WTC11 (cell line): ENCODE results near the gene IGF2BP3. TPM values are rescaled to one million over a fixed set of nuclear protein-coding genes. Genes with fewer than 3 reads are reported as not detected.

Source experiments
- ATAC-seq: fragments of 200-7000 bp; cut with Tn5 transposase; 2 replicates; pipeline ENCODE4 v1.10.0; 2021; ENCODE audit warnings: mild to moderate bottlenecking, moderate library complexity
- CTCF ChIA-PET: fragments of 300-600 bp; sonication (Branson Sonifier 250); formaldehyde crosslinking; loops from one replicate; lab custom pipeline; 2021; ENCODE audit warnings: antibody characterized with exemption; lab: Charles Lee
- POLR2A ChIA-PET: fragments of 350-600 bp; sonication (Branson Sonifier 250); formaldehyde crosslinking; loops from one replicate; lab custom pipeline; 2021; ENCODE audit warnings: antibody characterized with exemption; lab: Charles Lee
- DNase-seq: peaks from one replicate; pipeline ENCODE4 v3.0.0; 2021; ENCODE audit warnings: low spot score
- H3K27ac Mint-ChIP-seq: 2 replicates; pipeline ENCODE4 v1.8.0; 2021; ENCODE audit warnings: mixed read lengths
- H3K27me3 Mint-ChIP-seq: 2 replicates; pipeline ENCODE4 v1.8.0; 2021; ENCODE audit warnings: low read depth, mild to moderate bottlenecking, moderate library complexity, mixed read lengths
- H3K36me3 Mint-ChIP-seq: 2 replicates; pipeline ENCODE4 v1.8.0; 2021; ENCODE audit warnings: mixed read lengths
- H3K4me1 Mint-ChIP-seq: 2 replicates; pipeline ENCODE4 v1.8.0; 2022; ENCODE audit warnings: mixed read lengths
- H3K4me3 Mint-ChIP-seq: 2 replicates; pipeline ENCODE4 v1.8.0; 2021; ENCODE audit warnings: mild to moderate bottlenecking, moderate library complexity, mixed read lengths
- H3K9me3 Mint-ChIP-seq: 2 replicates; pipeline ENCODE4 v1.8.0; 2021; ENCODE audit warnings: mixed read lengths
- CREB1 ChIP-seq: sonication (generic); formaldehyde crosslinking; IDR thresholded peaks from 2 replicates; pipeline ENCODE4 v1.8.0; 2023; ENCODE audit warnings: mild to moderate bottlenecking, missing genetic modification reagents
- ELF4 ChIP-seq: sonication (generic); formaldehyde crosslinking; IDR thresholded peaks from 2 replicates; pipeline ENCODE4 v1.8.1; 2022; ENCODE audit warnings: low read depth, mild to moderate bottlenecking, moderate library complexity, missing genetic modification reagents
- EMX1 ChIP-seq: fragments of 250-450 bp; sonication (Bioruptor Pico); IDR thresholded peaks from 2 replicates; pipeline ENCODE4 v1.8.0; 2021; ENCODE audit warnings: mild to moderate bottlenecking
- FOXP1 ChIP-seq: sonication (generic); formaldehyde crosslinking; IDR thresholded peaks from 2 replicates; pipeline ENCODE4 v1.8.0; 2022; ENCODE audit warnings: missing genetic modification reagents, mild to moderate bottlenecking, moderate library complexity, borderline replicate concordance
- GRHL2 ChIP-seq: fragments of 250-450 bp; sonication (Bioruptor Pico); IDR thresholded peaks from 2 replicates; pipeline ENCODE4 v1.8.0; 2022; ENCODE audit warnings: mild to moderate bottlenecking, moderate library complexity; ENCODE audit not compliant: insufficient replicate concordance, severe bottlenecking
- GTF2I ChIP-seq: fragments of 250-450 bp; sonication (Bioruptor Pico); conservative IDR thresholded peaks from 2 replicates; pipeline ENCODE4 v1.4.0; 2021; ENCODE audit warnings: mild to moderate bottlenecking
- IRF2 ChIP-seq: sonication (generic); formaldehyde crosslinking; IDR thresholded peaks from 2 replicates; pipeline ENCODE4 v1.8.0; 2022; ENCODE audit warnings: low read depth, missing genetic modification reagents, borderline replicate concordance
- JAZF1 ChIP-seq: fragments of 250-450 bp; sonication (Bioruptor Pico); IDR thresholded peaks from 2 replicates; pipeline ENCODE4 v1.9.0; 2021; ENCODE audit warnings: moderate library complexity, mild to moderate bottlenecking, inconsistent platforms
- MYBL2 ChIP-seq: sonication (generic); formaldehyde crosslinking; IDR thresholded peaks from 2 replicates; pipeline ENCODE4 v1.8.1; 2023; ENCODE audit warnings: mild to moderate bottlenecking, moderate library complexity, missing genetic modification reagents
- NR1H2 ChIP-seq: sonication (generic); formaldehyde crosslinking; IDR thresholded peaks from 2 replicates; pipeline ENCODE4 v1.9.0; 2021; ENCODE audit warnings: mild to moderate bottlenecking, moderate library complexity, missing genetic modification reagents
- NR3C1 ChIP-seq: sonication (generic); formaldehyde crosslinking; conservative IDR thresholded peaks from 2 replicates; pipeline ENCODE4 v1.8.1; 2023; ENCODE audit warnings: low read depth, mild to moderate bottlenecking, missing genetic modification reagents
- PRRX2 ChIP-seq: fragments of 250-450 bp; sonication (Bioruptor Pico); IDR thresholded peaks from 2 replicates; pipeline ENCODE4 v1.8.0; 2021; ENCODE audit warnings: mild to moderate bottlenecking
- RELA ChIP-seq: sonication (generic); formaldehyde crosslinking; IDR thresholded peaks from 2 replicates; pipeline ENCODE4 v1.8.1; 2022; ENCODE audit warnings: missing genetic modification reagents, mild to moderate bottlenecking, borderline replicate concordance
- SOX15 ChIP-seq: fragments of 250-450 bp; sonication (Bioruptor Pico); IDR thresholded peaks from 2 replicates; pipeline ENCODE4 v1.9.0; 2021; ENCODE audit warnings: mild to moderate bottlenecking
- ZNF263 ChIP-seq: sonication (generic); formaldehyde crosslinking; IDR thresholded peaks from 2 replicates; pipeline ENCODE4 v1.8.1; 2022; ENCODE audit warnings: low read depth, mild to moderate bottlenecking, moderate library complexity, missing genetic modification reagents
- total RNA-seq: library from RNA; stranded (reverse); gene quantifications from 3 replicates; pipeline ENCODE4 v1.2.3, GENCODE V29; 2021
- TF ChIP-seq, protein P1 (sequence below): fragments of 250-450 bp; sonication (Bioruptor Pico); IDR thresholded peaks from 2 replicates; pipeline ENCODE4 v1.9.0; 2021; ENCODE audit warnings: mild to moderate bottlenecking
- TF ChIP-seq, protein P2 (sequence below): sonication (generic); formaldehyde crosslinking; IDR thresholded peaks from 2 replicates; pipeline ENCODE4 v1.8.1; 2023; ENCODE audit warnings: mild to moderate bottlenecking, missing genetic modification reagents
- TF ChIP-seq, protein P3 (sequence below): sonication (generic); formaldehyde crosslinking; IDR thresholded peaks from 2 replicates; pipeline ENCODE4 v1.8.0; 2023; ENCODE audit warnings: mild to moderate bottlenecking, missing genetic modification reagents
- TF ChIP-seq, protein P4 (sequence below): fragments of 250-450 bp; sonication (Bioruptor Pico); IDR thresholded peaks from 2 replicates; pipeline ENCODE4 v1.9.0; 2021; ENCODE audit warnings: mild to moderate bottlenecking, borderline replicate concordance
- TF ChIP-seq, protein P5 (sequence below): sonication (generic); formaldehyde crosslinking; IDR thresholded peaks from 2 replicates; pipeline ENCODE4 v1.8.1; 2023; ENCODE audit warnings: mild to moderate bottlenecking, moderate library complexity, missing genetic modification reagents
- TF ChIP-seq, protein P6 (sequence below): sonication (generic); formaldehyde crosslinking; IDR thresholded peaks from 2 replicates; pipeline ENCODE4 v1.8.0; 2022; ENCODE audit warnings: mild to moderate bottlenecking, missing genetic modification reagents
- TF ChIP-seq, protein P7 (sequence below): sonication (generic); formaldehyde crosslinking; IDR thresholded peaks from 2 replicates; pipeline ENCODE4 v1.8.1; 2023; ENCODE audit warnings: mild to moderate bottlenecking, missing genetic modification reagents

The IGF2BP3 gene
- total RNA-seq, 1 experiment from 2014 or later, result 129 TPM

DNA sequence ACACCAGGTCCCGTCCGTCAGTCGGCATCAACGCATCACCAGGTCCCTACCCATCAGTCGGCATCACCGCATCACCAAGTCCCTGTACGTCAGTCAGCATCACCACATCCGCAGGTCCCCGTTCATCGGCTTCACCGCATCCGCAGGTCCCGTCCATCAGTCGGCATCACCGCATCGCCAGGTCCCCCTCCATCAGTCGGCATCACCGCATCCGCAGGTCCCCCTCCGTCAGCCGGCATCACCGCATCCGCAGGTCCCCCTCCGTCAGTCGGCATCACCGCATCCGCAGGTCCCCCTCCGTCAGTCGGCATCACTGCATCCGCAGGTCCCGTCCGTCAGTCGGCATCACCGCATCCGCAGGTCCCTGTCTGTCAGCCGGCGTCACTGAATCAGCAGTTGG lies 55.1 kb downstream of the IGF2BP3 start:
- peaks cover 3% of the 10 kb centered on the region; the same call in 1 of the 2 replicates for H3K9me3 Mint-ChIP-seq
- DNase-seq, result no peak
- ChIA-PET CTCF (no interaction called here), POLR2A (no interaction called here)
- peak overlapping the region; percentile 47 for H3K27ac Mint-ChIP-seq
- H3K27me3 Mint-ChIP-seq, result no peaks in the 10 kb centered on the region
- TF ChIP-seq GTF2I, result no peak
- 0 out of 2 replicates have a peak, but pooled peaks have one; percentile 39 for TF ChIP-seq RELA (CRISPR knock-in tag)
- TF ChIP-seq, protein P1, sequence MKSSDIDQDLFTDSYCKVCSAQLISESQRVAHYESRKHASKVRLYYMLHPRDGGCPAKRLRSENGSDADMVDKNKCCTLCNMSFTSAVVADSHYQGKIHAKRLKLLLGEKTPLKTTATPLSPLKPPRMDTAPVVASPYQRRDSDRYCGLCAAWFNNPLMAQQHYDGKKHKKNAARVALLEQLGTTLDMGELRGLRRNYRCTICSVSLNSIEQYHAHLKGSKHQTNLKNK, result no peak
- no peak for TF ChIP-seq GRHL2 (CRISPR knock-in tag)
- TF ChIP-seq PRRX2 (CRISPR knock-in tag), result no peak
- peak; percentile 34; the same call in 1 of the 2 replicates for TF ChIP-seq FOXP1 (CRISPR knock-in tag)
- no peak for TF ChIP-seq NR1H2
- TF ChIP-seq, protein P2, sequence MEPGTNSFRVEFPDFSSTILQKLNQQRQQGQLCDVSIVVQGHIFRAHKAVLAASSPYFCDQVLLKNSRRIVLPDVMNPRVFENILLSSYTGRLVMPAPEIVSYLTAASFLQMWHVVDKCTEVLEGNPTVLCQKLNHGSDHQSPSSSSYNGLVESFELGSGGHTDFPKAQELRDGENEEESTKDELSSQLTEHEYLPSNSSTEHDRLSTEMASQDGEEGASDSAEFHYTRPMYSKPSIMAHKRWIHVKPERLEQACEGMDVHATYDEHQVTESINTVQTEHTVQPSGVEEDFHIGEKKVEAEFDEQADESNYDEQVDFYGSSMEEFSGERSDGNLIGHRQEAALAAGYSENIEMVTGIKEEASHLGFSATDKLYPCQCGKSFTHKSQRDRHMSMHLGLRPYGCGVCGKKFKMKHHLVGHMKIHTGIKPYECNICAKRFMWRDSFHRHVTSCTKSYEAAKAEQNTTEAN (CRISPR knock-in tag), result no peak
- TF ChIP-seq IRF2 (CRISPR knock-in tag), result no peak
- H3K4me3 Mint-ChIP-seq, result no peak overlapping the region
- H3K36me3 Mint-ChIP-seq, result peaks cover 60% of the 10 kb centered on the region
- ATAC-seq, result no peak
- peaks cover 35% of the 10 kb centered on the region for H3K4me1 Mint-ChIP-seq

DNA sequence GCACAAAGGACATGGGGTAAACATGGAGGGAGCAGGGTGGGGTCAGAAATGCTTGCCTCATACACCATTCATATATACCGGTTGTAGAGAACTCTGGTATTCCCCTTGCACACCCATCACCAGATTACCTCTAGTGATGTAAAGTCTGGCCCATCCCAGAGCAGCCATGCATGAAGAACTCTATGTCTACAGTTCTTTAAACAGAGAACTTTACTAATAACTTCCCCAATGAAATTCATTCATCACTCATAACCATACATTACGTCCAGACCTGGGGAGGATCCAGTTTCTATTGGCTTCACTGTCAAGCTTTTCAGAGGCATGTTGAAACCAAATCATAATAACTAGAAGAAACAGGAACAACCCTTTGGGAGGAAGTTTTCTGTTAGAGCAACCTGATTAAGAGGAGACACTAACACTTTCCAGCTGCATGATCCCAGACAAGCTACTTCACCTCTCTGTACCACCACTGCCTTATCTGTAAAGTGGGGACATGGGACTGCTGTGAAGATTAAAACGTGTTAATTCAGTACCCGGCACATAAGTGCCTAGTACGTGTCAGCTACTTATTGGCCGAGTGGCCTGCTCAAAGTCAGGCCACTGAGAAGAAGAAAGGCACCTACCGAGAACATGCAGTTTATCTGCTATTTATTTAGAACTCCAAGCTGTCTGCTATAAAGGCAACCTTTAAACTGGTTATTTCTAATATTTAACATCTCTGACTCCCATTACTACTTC lies 59.7 kb downstream of the IGF2BP3 start:
- DNase-seq (no peak), ATAC-seq (no peak)
- TF ChIP-seq ELF4 (CRISPR knock-in tag), result no peak
- TF ChIP-seq, protein P3, sequence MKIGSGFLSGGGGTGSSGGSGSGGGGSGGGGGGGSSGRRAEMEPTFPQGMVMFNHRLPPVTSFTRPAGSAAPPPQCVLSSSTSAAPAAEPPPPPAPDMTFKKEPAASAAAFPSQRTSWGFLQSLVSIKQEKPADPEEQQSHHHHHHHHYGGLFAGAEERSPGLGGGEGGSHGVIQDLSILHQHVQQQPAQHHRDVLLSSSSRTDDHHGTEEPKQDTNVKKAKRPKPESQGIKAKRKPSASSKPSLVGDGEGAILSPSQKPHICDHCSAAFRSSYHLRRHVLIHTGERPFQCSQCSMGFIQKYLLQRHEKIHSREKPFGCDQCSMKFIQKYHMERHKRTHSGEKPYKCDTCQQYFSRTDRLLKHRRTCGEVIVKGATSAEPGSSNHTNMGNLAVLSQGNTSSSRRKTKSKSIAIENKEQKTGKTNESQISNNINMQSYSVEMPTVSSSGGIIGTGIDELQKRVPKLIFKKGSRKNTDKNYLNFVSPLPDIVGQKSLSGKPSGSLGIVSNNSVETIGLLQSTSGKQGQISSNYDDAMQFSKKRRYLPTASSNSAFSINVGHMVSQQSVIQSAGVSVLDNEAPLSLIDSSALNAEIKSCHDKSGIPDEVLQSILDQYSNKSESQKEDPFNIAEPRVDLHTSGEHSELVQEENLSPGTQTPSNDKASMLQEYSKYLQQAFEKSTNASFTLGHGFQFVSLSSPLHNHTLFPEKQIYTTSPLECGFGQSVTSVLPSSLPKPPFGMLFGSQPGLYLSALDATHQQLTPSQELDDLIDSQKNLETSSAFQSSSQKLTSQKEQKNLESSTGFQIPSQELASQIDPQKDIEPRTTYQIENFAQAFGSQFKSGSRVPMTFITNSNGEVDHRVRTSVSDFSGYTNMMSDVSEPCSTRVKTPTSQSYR, result no peak
- TF ChIP-seq, protein P4, sequence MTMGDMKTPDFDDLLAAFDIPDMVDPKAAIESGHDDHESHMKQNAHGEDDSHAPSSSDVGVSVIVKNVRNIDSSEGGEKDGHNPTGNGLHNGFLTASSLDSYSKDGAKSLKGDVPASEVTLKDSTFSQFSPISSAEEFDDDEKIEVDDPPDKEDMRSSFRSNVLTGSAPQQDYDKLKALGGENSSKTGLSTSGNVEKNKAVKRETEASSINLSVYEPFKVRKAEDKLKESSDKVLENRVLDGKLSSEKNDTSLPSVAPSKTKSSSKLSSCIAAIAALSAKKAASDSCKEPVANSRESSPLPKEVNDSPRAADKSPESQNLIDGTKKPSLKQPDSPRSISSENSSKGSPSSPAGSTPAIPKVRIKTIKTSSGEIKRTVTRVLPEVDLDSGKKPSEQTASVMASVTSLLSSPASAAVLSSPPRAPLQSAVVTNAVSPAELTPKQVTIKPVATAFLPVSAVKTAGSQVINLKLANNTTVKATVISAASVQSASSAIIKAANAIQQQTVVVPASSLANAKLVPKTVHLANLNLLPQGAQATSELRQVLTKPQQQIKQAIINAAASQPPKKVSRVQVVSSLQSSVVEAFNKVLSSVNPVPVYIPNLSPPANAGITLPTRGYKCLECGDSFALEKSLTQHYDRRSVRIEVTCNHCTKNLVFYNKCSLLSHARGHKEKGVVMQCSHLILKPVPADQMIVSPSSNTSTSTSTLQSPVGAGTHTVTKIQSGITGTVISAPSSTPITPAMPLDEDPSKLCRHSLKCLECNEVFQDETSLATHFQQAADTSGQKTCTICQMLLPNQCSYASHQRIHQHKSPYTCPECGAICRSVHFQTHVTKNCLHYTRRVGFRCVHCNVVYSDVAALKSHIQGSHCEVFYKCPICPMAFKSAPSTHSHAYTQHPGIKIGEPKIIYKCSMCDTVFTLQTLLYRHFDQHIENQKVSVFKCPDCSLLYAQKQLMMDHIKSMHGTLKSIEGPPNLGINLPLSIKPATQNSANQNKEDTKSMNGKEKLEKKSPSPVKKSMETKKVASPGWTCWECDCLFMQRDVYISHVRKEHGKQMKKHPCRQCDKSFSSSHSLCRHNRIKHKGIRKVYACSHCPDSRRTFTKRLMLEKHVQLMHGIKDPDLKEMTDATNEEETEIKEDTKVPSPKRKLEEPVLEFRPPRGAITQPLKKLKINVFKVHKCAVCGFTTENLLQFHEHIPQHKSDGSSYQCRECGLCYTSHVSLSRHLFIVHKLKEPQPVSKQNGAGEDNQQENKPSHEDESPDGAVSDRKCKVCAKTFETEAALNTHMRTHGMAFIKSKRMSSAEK (CRISPR knock-in tag), result no peak
- no peak for TF ChIP-seq JAZF1
- TF ChIP-seq, protein P5, sequence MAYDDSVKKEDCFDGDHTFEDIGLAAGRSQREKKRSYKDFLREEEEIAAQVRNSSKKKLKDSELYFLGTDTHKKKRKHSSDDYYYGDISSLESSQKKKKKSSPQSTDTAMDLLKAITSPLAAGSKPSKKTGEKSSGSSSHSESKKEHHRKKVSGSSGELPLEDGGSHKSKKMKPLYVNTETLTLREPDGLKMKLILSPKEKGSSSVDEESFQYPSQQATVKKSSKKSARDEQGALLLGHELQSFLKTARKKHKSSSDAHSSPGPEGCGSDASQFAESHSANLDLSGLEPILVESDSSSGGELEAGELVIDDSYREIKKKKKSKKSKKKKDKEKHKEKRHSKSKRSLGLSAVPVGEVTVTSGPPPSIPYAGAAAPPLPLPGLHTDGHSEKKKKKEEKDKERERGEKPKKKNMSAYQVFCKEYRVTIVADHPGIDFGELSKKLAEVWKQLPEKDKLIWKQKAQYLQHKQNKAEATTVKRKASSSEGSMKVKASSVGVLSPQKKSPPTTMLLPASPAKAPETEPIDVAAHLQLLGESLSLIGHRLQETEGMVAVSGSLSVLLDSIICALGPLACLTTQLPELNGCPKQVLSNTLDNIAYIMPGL (CRISPR knock-in tag), result no peak
- TF ChIP-seq SOX15 (CRISPR knock-in tag), result no peak
- TF ChIP-seq, protein P6, sequence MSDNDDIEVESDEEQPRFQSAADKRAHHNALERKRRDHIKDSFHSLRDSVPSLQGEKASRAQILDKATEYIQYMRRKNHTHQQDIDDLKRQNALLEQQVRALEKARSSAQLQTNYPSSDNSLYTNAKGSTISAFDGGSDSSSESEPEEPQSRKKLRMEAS, result no peak
- no peak for TF ChIP-seq NR3C1 (CRISPR knock-in tag)
- TF ChIP-seq, protein P7, sequence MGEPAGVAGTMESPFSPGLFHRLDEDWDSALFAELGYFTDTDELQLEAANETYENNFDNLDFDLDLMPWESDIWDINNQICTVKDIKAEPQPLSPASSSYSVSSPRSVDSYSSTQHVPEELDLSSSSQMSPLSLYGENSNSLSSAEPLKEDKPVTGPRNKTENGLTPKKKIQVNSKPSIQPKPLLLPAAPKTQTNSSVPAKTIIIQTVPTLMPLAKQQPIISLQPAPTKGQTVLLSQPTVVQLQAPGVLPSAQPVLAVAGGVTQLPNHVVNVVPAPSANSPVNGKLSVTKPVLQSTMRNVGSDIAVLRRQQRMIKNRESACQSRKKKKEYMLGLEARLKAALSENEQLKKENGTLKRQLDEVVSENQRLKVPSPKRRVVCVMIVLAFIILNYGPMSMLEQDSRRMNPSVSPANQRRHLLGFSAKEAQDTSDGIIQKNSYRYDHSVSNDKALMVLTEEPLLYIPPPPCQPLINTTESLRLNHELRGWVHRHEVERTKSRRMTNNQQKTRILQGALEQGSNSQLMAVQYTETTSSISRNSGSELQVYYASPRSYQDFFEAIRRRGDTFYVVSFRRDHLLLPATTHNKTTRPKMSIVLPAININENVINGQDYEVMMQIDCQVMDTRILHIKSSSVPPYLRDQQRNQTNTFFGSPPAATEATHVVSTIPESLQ, result no peak
- TF ChIP-seq NR1H2, result no peak
- no peak for TF ChIP-seq CREB1
- TF ChIP-seq EMX1, result no peak
- TF ChIP-seq MYBL2 (CRISPR knock-in tag), result no peak
- no peak for TF ChIP-seq ZNF263 (CRISPR knock-in tag)
- no peak for TF ChIP-seq PRRX2 (CRISPR knock-in tag)
- 0 out of 2 replicates have a peak, but pooled peaks cover 4% of the 10 kb centered on the region for H3K4me1 Mint-ChIP-seq
- peak overlapping the region; percentile 63; the same call in 1 of the 2 replicates for H3K27ac Mint-ChIP-seq
- no peaks in the 10 kb centered on the region for H3K27me3 Mint-ChIP-seq
- CTCF ChIA-PET, result no interaction called here
- peaks cover 90% of the 10 kb centered on the region for H3K36me3 Mint-ChIP-seq
- POLR2A ChIA-PET, result no interaction called here
- peaks cover 36% of the 10 kb centered on the region for H3K9me3 Mint-ChIP-seq
- no peak overlapping the region for H3K4me3 Mint-ChIP-seq
